ENCODE results near the gene SLC25A43.
"Not testable (repeated sequence)": the region's sequence is repeated elsewhere in the genome, so short reads cannot be mapped to it uniquely, and the experiment has no call there.

The SLC25A43 gene

GRCh38 chrX:119398974-119399771 is at the start of gene SLC25A43:
Gene SLC25A43, plus strand, starts transcription at chrX:119399336. Its CDS starts 68 bp downstream, at chrX:119399404.
- peak; percentile 16 for DNase-seq

- DNase-seq: no peak
Measured at GRCh38 chrX:119359618-119360382, 39.3 kb upstream of the SLC25A43 start.

- DNase-seq: not testable (repeated sequence)
Measured at GRCh38 chrX:119361451-119361850, 37.7 kb upstream of the SLC25A43 start.

GRCh38 chrX:119362074-119362473 is 37.1 kb upstream of the SLC25A43 start:
- DNase-seq: not testable (repeated sequence)

- DNase-seq: no peak
Measured at GRCh38 chrX:119363391-119363790, 35.7 kb upstream of the SLC25A43 start.

GRCh38 chrX:119371861-119372260 is 27.3 kb upstream of the SLC25A43 start:
- not testable (repeated sequence) for DNase-seq

GRCh38 chrX:119374736-119375135 is 24.4 kb upstream of the SLC25A43 start:
- DNase-seq: no peak

- no peak for DNase-seq
Measured at GRCh38 chrX:119375561-119375960, 23.6 kb upstream of the SLC25A43 start.

GRCh38 chrX:119376312-119376711 is 22.8 kb upstream of the SLC25A43 start:
- DNase-seq: no peak

- DNase-seq: no peak
Measured at GRCh38 chrX:119381349-119381944, 17.7 kb upstream of the SLC25A43 start.

GRCh38 chrX:119382606-119383005 is 16.5 kb upstream of the SLC25A43 start:
- no peak for DNase-seq

- not testable (repeated sequence) for DNase-seq
Measured at GRCh38 chrX:119386685-119387084, 12.5 kb upstream of the SLC25A43 start.

- not testable (repeated sequence) for DNase-seq
Measured at GRCh38 chrX:119387426-119387825, 11.7 kb upstream of the SLC25A43 start.

GRCh38 chrX:119389214-119389613 is 9.9 kb upstream of the SLC25A43 start:
- DNase-seq: no peak

- DNase-seq: no peak
Measured at GRCh38 chrX:119389871-119390501, 9.2 kb upstream of the SLC25A43 start.

- DNase-seq: no peak
Measured at GRCh38 chrX:119391279-119391678, 7.9 kb upstream of the SLC25A43 start.

- no peak for DNase-seq
Measured at GRCh38 chrX:119393144-119393543, 6.0 kb upstream of the SLC25A43 start.

GRCh38 chrX:119398587-119398973 is 556 bp upstream of the SLC25A43 start:
- no peak for DNase-seq

- DNase-seq: no peak
Measured at GRCh38 chrX:119399772-119400101, 601 bp downstream of the SLC25A43 start.

GRCh38 chrX:119401569-119401968 is 2.4 kb downstream of the SLC25A43 start:
- no peak for DNase-seq

GRCh38 chrX:119402588-119402987 is 3.5 kb downstream of the SLC25A43 start:
- DNase-seq: no peak

- DNase-seq: no peak
Measured at GRCh38 chrX:119406776-119407175, 7.6 kb downstream of the SLC25A43 start.

- DNase-seq: no peak
Measured at GRCh38 chrX:119407681-119408080, 8.5 kb downstream of the SLC25A43 start.

All from activated CD4-positive, alpha-beta T cell treated with anti-CD3 and anti-CD28 coated beads, Interleukin-2, amount 50 U/mL, for 16 hours (primary cell).